Umbilical cord (tissue), 2 donors: ENCODE data around the gene PLAA. TPM values are rescaled to one million over a fixed set of nuclear protein-coding genes. Genes with fewer than 3 reads are reported as not detected.

Source experiments
- DNase-seq: peaks from one replicate; pipeline ENCODE4 v3.0.0-alpha.2; 2015; ENCODE audit warnings: low spot score
- total RNA-seq: library from RNA; depleted of rRNA; stranded (reverse); fragments of >200 nt; gene quantifications from one replicate; pipeline ENCODE4 v1.2.3, GENCODE V29; 2014; ENCODE audit warnings: low replicate concordance; ENCODE audit not compliant: insufficient read depth

PLAA gene
- 27.0 TPM for total RNA-seq

GRCh38 chr9:26946753-26947727, at the start of gene PLAA:
PLAA (minus strand) TSS chr9:26947242; CDS start chr9:26947045, 197 bp downstream.
- DNase-seq = peak; percentile 95

GRCh38 chr9:26995810-26996209, 48.8 kb upstream of the PLAA start:
- DNase-seq = no peak

- no peak for DNase-seq
Measured at GRCh38 chr9:26983340-26983739, 36.3 kb upstream of the PLAA start.

- DNase-seq = peak; percentile 7
Measured at GRCh38 chr9:26975728-26976707, 29.0 kb upstream of the PLAA start.

GRCh38 chr9:26974927-26975326, 27.9 kb upstream of the PLAA start:
- no peak for DNase-seq

GRCh38 chr9:26973989-26974388, 26.9 kb upstream of the PLAA start:
- no peak for DNase-seq

- DNase-seq = no peak
Measured at GRCh38 chr9:26971721-26972120, 24.7 kb upstream of the PLAA start.

- no peak for DNase-seq
Measured at GRCh38 chr9:26956860-26957233, 9.8 kb upstream of the PLAA start.

GRCh38 chr9:26955921-26956859, 9.1 kb upstream of the PLAA start, which contains the start of gene IFT74:
IFT74 (plus strand) TSS chr9:26956412; CDS start chr9:26961968, 5,556 bp downstream.
- peak; percentile 100 for DNase-seq

GRCh38 chr9:26955222-26955903, 8.3 kb upstream of the PLAA start:
- DNase-seq = peak; percentile 38

GRCh38 chr9:26954050-26954508, 7.0 kb upstream of the PLAA start:
- no peak for DNase-seq

GRCh38 chr9:26951794-26952193, 4.8 kb upstream of the PLAA start:
- no peak for DNase-seq

- DNase-seq = no peak
Measured at GRCh38 chr9:26950521-26950920, 3.5 kb upstream of the PLAA start.

- no peak for DNase-seq
Measured at GRCh38 chr9:26949637-26950069, 2.6 kb upstream of the PLAA start.

- no peak for DNase-seq
Measured at GRCh38 chr9:26947736-26948135, 694 bp upstream of the PLAA start.

GRCh38 chr9:26945591-26945990, 1.5 kb downstream of the PLAA start:
- DNase-seq = no peak

GRCh38 chr9:26940779-26941178, 6.3 kb downstream of the PLAA start:
- DNase-seq = no peak

- DNase-seq = no peak
Measured at GRCh38 chr9:26939955-26940711, 6.9 kb downstream of the PLAA start.

GRCh38 chr9:26937816-26938371, 9.1 kb downstream of the PLAA start:
- DNase-seq = no peak
